GM13977 (cell line): ENCODE results near the gene OR1F1.

Source experiments
- DNase-seq: peaks from one replicate; pipeline ENCODE4 v3.0.0; 2012; ENCODE audit warnings: low spot score
- in situ Hi-C: fragments of 300-500 bp; cut with MboI; formaldehyde crosslinking; loops from one replicate; pipeline ENCODE4 v1.12.0; 2022; ENCODE audit warnings: low sequenced_read_pairs, low pct_unique_long_range_greater_than_20kb, mixed read lengths, inconsistent platforms; ENCODE audit not compliant: unreplicated experiment
- TF ChIP-seq, protein P1 (sequence below): IDR thresholded peaks from 2 replicates; pipeline ENCODE4 v1.5.1; 2012; ENCODE audit warnings: mild to moderate bottlenecking, control low read depth; ENCODE audit not compliant: insufficient read depth; ENCODE audit errors: extremely low read depth, missing control alignments

OR1F1 gene

DNA sequence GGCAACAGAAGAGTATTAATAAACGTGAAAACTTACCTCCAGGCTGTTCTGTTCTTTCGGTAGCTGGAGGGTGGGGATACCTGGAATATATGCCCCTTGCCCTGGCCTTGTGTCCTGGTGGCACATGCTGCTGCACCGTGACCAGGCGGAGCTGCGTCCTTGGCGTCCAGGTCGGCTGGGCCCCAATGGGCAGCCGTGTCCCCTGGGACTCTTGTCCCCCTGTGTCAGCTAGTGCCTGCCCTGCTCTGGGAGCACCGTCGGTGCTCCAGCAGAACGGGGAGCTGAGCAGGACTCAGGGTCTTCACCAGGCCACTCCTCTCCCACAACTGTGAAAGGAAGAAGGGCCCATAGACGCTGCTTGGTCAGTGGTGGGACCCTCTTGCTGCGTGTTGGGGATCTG lies 45.2 kb upstream of the OR1F1 start:
- TF ChIP-seq, protein P1, sequence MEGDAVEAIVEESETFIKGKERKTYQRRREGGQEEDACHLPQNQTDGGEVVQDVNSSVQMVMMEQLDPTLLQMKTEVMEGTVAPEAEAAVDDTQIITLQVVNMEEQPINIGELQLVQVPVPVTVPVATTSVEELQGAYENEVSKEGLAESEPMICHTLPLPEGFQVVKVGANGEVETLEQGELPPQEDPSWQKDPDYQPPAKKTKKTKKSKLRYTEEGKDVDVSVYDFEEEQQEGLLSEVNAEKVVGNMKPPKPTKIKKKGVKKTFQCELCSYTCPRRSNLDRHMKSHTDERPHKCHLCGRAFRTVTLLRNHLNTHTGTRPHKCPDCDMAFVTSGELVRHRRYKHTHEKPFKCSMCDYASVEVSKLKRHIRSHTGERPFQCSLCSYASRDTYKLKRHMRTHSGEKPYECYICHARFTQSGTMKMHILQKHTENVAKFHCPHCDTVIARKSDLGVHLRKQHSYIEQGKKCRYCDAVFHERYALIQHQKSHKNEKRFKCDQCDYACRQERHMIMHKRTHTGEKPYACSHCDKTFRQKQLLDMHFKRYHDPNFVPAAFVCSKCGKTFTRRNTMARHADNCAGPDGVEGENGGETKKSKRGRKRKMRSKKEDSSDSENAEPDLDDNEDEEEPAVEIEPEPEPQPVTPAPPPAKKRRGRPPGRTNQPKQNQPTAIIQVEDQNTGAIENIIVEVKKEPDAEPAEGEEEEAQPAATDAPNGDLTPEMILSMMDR: no peak

DNA sequence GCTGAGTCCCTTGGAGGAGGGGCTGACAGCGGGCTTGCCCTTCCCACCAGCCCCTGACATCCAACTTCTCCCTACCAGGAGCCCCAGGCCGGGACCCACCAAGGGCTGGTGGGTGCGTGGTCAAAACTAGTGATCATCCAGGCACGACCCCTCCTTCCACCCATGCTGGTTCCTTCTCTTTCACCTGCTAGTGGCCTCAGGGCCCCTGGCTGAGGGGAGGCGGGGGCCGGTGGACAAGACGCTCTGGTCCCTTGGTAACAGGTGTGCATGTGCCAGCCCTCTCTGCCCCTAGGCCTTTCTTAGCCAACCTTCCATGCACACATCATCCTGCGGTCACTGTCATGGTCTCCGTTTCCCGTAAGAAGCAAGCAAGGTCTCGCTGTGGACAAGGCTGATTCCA lies 44.8 kb upstream of the OR1F1 start:
- in situ Hi-C loops: no loop called here
- TF ChIP-seq, protein P1: no peak
- DNase-seq: no peak

More for the DNA sequence above, 45.2 kb upstream of the OR1F1 start:
- no peak for DNase-seq
- in situ Hi-C loops: no loop called here

DNA sequence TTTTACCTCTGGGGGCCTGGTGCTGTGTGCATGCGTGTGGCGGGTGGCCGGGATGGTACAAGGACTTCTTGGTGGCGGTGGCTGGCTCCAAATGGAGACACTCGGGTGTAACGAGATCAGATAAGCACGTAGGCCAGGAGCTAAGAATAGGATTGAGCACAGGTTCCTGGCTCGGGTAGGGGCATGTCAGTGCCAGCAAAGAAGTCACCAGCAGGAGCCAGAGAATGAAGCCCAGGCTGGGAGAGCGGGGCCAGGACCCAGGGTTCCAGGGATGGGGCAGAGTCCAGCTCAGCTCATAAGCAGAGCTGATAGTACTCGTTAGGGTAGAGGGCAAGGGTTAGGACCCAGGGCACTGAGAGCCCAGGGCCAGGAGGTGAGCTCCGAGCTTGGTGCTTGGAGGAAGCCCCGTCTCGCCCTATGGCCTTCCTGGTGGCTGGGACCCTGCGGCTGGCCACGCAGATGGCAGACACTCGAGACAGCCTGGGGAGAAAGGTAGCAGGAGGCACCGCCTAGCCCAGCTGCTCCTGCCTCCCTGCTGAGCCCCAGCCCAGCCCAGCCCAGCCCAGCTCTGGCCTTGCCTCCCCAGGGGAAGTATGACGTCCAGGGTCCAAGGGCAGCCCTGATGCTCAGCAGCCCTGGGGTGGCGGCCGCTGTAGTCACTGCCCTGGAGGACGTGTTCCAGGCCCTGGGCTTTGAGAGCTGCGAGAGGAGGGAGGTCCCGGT lies 44.2 kb upstream of the OR1F1 start:
- in situ Hi-C loops: no loop called here
- TF ChIP-seq, protein P1: no peak
- no peak for DNase-seq

DNA sequence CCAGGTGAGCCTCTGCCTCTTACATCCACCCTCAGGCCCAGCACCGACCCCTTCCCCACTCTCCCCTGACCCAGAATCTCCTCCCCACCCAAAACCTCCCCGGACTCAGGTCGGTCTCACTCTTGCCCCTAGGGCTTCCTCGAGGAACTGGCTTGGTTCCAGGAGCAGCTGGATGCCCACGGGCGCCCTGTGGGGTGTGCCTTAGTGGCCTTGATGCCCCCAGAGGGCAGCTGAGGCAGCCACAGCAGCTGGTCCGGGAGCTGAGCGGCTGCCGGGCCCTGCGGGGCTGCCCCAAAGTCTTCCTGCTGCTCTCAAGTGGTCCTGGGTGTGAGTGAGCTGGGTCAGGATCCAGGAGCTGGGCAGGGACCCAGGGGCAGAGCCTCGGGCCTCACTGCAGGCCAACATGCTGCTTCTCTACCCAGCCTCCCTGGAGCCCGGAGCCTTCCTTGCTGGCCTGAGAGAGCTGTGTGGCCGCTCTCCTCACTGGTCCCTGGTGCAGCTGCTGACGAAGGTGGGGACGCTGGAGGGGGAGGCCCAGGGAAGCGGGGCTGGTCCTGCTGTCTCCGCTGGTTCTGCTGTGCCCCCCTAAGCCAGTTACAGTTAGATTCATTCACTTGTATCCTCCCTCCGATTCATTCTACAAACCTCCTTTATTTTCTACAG lies 43.6 kb upstream of the OR1F1 start:
- DNase-seq: no peak
- TF ChIP-seq, protein P1: no peak
- in situ Hi-C loops: no loop called here

DNA sequence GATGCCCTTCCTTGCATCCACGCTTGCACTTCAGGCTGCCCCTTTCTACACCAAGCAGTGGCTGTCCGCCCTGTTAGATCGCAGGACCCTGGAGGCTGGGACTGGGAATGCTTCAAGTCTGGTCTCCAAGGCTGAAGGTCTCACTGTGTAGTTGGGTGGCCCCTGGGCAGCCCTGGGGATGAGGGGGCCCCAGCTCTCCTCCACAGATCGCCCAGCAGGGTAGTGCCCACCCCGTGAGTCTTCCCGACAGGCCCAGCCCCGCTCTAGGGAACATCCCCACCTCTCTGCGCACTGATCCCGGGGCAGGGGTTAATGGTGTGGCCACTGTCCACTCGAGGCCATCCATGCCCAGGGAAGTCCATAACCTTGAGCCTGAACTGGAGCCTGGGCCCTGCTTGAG lies 42.9 kb upstream of the OR1F1 start:
- in situ Hi-C loops: no loop called here
- TF ChIP-seq, protein P1: no peak
- DNase-seq: no peak

DNA sequence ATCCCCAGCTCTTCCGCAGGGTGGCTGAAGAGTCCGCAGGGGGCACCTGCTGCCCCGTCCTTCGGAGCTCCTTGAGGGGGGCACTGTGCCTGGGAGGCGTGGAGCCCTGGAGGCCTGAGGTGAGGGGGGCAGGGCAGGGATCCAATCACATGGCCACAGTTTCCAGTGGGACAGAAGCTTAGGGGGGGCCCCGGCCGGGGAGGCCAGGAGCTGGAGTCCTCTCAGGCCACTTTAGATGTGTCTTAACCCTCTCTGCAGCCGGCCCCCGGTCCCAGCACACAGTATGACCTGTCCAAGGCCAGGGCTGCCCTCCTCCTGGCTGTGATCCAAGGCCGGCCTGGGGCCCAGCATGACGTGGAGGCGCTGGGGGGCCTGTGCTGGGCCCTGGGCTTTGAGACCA lies 42.3 kb upstream of the OR1F1 start:
- TF ChIP-seq, protein P1: no peak
- DNase-seq: no peak
- in situ Hi-C loops: no loop called here
